ENCODE results near the gene EFR3B.

DNA sequence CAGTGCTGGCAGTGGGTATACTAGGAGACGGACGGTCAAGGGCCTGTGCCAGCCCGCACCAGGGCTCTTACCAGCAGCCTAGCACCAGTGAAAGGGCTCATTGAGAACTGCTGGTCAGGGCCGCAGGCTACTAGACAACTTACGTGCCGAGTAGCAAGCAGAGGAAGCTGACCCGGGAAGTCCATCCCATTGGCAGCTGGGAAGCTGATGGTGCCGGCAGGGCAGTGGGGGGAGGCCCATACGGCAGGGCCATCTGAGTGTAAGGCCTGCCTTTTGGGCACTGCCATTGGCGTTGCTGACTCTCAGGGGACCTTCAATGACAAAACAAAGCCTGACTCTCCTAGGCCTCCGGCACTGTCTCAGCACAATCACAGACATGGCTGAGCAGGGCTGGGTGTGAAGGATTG, 20.6 kb downstream of the EFR3B start:
- TF ChIP-seq NR3C1 (IDR thresholded peaks at IDR 0.05), result no peak
- no peak for TF ChIP-seq CTCF (IDR thresholded peaks at IDR 0.05)
- no peak for TF ChIP-seq MAFK (IDR thresholded peaks at IDR 0.05; ENCODE audit: partially characterized antibody)
- TF ChIP-seq MAZ (IDR thresholded peaks at IDR 0.05; ENCODE audit: borderline replicate concordance, low read depth, low read length), result no peak
- TF ChIP-seq POLR2A (IDR thresholded peaks at IDR 0.05; ENCODE audit: low read length), result no peak
- TF ChIP-seq HOXB5 (CRISPR knock-in tag; IDR thresholded peaks at IDR 0.05), result no peak
- no peak for TF ChIP-seq JUNB (IDR thresholded peaks at IDR 0.05)
- TF ChIP-seq KDM1A (IDR thresholded peaks at IDR 0.05; ENCODE audit: low read depth), result no peak
- TF ChIP-seq CBX8 (IDR thresholded peaks at IDR 0.05), result no peak
- no peak for TF ChIP-seq HOXA7 (CRISPR knock-in tag; IDR thresholded peaks at IDR 0.05)
- no peak for TF ChIP-seq ZSCAN20 (CRISPR knock-in tag; IDR thresholded peaks at IDR 0.05)
